Kidney epithelial cell (primary cell): Measurements from ENCODE around the gene POU2F3. TPM values are rescaled to one million over a fixed set of nuclear protein-coding genes. Genes with fewer than 3 reads are reported as not detected.

Experiments used
- DNase-seq: peaks from one replicate; pipeline ENCODE4 v3.0.0-alpha.2; 2010; ENCODE audit warnings: low read depth
- H3K27me3 ChIP-seq: 2 replicates; pipeline ENCODE4 v1.6.0; 2011; ENCODE audit warnings: low read length; ENCODE audit not compliant: control insufficient read depth, insufficient read depth
- H3K36me3 ChIP-seq: 2 replicates; pipeline ENCODE4 v1.5.1; 2011; ENCODE audit warnings: low read length; ENCODE audit not compliant: control insufficient read depth, insufficient read depth
- H3K4me3 ChIP-seq: 2 replicates; pipeline ENCODE4 v1.5.1; 2011; ENCODE audit warnings: low read depth, mild to moderate bottlenecking, control low read depth, low read length
- CTCF ChIP-seq: IDR thresholded peaks from 2 replicates; pipeline ENCODE4 v1.5.1; 2011; ENCODE audit warnings: mild to moderate bottlenecking, moderate library complexity, low read length, control low read depth, inconsistent platforms; ENCODE audit not compliant: insufficient read depth, poor library complexity, severe bottlenecking
- total RNA-seq: library from RNA; depleted of rRNA; stranded (reverse); fragments of >200 nt; gene quantifications from 2 replicates; pipeline ENCODE4 v1.2.3, GENCODE V29; 2015

Gene POU2F3
- total RNA-seq, 1 donor from 2014 or later, result 1.1 TPM

- DNase-seq, result no peak
- Histone ChIP-seq H3K4me3 (no peak overlapping the region), H3K36me3 (no peaks in the 10 kb centered on the region), H3K27me3 (no peaks in the 10 kb centered on the region)
- TF ChIP-seq CTCF, result no peak
Observed at GRCh38 chr11:120342678-120343077, 102.7 kb downstream of the POU2F3 start.

- no peak for TF ChIP-seq CTCF
- DNase-seq, result no peak
- no peaks in the 10 kb centered on the region for H3K27me3 ChIP-seq
- H3K4me3 ChIP-seq, result no peak overlapping the region
- no peaks in the 10 kb centered on the region for H3K36me3 ChIP-seq
Observed at GRCh38 chr11:120343429-120343828, 103.5 kb downstream of the POU2F3 start.

GRCh38 chr11:120344302-120345004 is 104.5 kb downstream of the POU2F3 start:
- no peaks in the 10 kb centered on the region for H3K27me3 ChIP-seq
- H3K4me3 ChIP-seq, result no peak overlapping the region
- no peak for DNase-seq
- TF ChIP-seq CTCF, result no peak
- H3K36me3 ChIP-seq, result no peaks in the 10 kb centered on the region

GRCh38 chr11:120346233-120346632 is 106.3 kb downstream of the POU2F3 start:
- Histone ChIP-seq H3K27me3 (no peaks in the 10 kb centered on the region), H3K36me3 (no peaks in the 10 kb centered on the region), H3K4me3 (no peak overlapping the region)
- DNase-seq, result no peak
- no peak for TF ChIP-seq CTCF

- no peaks in the 10 kb centered on the region for H3K27me3 ChIP-seq
- no peak for TF ChIP-seq CTCF
- no peaks in the 10 kb centered on the region for H3K36me3 ChIP-seq
- no peak for DNase-seq
- H3K4me3 ChIP-seq, result no peak overlapping the region
Observed at GRCh38 chr11:120350637-120351036, 110.7 kb downstream of the POU2F3 start.

GRCh38 chr11:120352405-120352804 is 112.5 kb downstream of the POU2F3 start:
- Histone ChIP-seq H3K36me3 (no peaks in the 10 kb centered on the region), H3K4me3 (no peak overlapping the region), H3K27me3 (no peaks in the 10 kb centered on the region)
- no peak for DNase-seq
- no peak for TF ChIP-seq CTCF
